ENCODE results near the gene KLHL12.

Gene KLHL12

DNA sequence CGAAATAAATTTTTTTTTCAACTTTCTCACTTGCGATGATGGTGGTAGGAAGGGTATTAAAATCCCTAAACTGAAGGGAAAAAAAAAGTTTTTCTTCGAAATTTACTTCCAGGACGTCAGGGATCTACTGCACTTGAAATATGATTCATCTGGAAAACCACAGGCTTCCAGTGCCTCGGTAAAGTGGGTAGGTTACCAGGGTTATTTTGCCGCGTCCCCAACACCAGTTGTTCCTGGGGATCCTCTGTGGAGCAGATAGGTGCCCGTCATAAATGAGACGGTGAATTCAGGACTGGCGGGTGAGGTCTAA lies 38.9 kb downstream of the KLHL12 start:
- DNase-seq (ENCODE audit: low read depth, low spot score) = no peak

DNA sequence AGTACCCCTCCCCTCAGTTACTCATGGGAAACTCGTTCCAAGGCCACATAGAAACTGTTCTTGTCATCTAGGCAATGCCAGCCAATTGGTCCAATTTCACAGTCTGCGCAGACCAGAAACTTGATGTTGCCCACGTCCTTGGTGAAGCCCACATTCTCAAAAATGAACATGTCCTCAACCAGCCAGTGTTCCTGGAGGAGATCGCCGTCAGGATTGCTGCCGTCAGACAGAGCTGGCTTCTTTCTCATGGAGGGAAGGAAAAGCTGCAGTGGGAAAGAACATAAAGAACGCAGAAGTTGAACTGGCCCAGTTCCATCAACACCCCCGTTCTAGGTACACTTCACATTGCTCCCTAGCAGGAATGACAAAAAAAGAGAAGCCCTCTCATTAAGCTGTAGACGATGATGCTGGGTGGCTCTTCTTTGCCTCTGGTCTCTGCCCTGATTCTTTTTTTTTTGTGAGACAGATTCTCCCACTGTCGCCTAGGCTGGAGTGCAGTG lies 46.0 kb downstream of the KLHL12 start:
- no peak for DNase-seq (ENCODE audit: low read depth, low spot score)

DNA sequence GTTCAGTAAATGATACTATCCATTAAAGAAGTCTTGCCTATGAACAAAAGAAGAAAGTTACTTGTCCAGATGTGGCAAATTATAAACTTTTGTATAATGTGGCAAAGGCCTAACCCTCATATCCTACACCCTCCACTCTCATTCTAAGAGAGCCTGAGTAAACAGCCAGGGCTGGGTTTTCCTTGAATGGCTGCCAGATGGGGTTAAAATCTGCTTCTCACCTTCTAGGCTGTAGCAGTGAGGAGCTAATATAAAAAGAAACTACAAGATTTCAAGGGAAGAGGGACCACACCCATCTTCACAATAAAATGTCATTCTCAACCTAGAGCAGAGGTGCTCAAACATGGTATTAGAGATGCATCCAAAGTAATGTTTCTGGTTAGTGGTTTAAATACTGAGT lies 47.0 kb downstream of the KLHL12 start:
- no peak for DNase-seq (ENCODE audit: low read depth, low spot score)

DNA sequence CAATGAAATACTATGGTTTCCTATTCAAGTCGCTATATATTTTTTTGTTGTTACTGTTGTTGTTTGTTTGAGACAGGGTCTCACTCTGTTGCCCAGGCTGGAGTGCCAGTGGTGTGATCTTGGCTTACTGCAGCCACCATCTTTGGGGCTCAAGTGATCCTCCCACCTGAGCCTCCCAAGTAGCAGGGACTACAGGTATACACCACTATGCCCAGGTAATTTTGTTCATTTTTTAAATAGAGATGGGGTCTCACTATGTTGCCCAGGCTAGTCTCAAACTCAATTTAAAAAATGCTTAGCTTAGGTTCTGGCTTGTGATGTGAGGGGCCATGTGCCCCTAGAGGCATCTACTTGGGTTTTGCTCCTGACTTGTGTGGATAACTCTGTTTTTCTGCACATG lies 47.9 kb downstream of the KLHL12 start:
- no peak for DNase-seq (ENCODE audit: low read depth, low spot score)

DNA sequence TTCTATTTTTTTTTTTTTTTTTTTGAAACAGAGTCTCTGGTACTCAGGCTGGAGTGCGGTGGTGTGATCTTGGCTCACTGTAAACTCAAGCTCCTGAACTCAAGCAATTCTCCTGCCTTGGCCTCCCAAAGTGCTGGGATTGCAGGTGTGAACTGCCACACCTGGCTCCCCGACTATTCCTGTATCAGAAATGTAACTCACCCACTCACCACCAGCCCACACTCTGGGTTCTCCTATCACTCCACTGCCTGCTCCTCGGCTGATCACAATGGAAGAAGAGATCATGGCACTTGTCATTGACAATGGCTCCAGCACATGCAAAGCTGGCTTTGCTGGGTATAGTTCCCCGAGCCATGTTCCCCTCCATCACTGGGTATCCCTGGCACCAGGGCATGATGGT lies 54.0 kb downstream of the KLHL12 start:
- DNase-seq (ENCODE audit: low read depth, low spot score) = no peak

DNA sequence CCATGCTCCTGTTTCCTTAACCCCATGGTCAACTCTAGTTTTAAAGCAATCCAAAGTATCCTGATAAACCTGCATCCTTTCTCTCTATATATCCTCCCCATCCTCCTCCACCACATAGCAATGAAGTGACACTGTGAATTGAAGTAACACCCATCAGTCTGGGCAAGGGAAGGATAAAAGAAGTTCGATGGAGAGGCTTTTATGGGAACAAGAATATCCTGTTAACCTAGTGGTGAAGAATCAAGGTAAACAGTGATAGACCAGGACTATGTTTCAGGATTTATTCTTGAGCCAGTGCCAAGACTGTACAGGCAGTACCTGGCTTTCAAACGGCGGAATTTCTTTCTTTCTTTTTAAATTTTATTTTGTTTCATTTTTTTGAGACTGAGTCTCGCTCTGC lies 55.7 kb downstream of the KLHL12 start:
- no peak for DNase-seq (ENCODE audit: low read depth, low spot score)

DNA sequence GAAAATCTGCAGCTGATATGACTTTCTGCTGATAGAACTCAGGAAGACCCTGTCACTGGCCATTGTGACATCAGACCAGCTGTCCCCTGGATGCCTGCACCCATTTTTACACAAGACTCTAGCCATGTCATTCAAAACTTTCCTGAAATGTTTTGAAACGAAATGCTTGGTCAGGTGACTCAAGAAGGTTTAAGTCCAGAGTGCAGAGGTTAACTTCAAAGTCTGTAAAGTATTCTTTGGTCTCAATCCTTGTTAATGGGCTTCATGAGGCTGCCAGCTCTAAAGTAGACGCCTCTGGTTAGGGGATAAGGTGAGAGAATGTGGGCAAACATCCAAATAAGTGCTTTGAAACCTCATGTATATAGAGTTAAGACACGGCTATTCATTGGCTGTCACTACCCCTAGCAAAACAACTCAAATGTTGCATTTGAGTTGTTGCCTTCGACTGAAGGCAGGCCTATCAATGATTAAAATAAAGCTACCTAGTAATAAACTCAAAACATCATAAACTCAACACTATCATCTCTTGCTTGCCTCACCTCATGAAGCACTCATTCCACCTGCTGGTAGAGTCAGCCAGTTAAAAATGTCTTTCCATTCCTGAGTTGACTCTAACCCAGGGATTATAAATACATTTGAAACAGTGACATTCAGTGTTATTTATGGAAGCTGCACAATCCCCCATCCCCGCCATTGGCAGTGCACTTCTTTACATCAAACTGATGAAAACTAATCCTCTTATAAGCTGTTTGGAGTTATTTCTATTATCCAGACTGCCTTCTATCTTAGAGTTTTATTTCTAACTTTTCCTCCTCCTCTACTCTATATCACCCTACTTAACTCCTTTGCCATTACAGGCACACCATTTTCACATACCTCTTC lies 64.1 kb downstream of the KLHL12 start:
- DNase-seq (ENCODE audit: low read depth, low spot score) = no peak

DNA sequence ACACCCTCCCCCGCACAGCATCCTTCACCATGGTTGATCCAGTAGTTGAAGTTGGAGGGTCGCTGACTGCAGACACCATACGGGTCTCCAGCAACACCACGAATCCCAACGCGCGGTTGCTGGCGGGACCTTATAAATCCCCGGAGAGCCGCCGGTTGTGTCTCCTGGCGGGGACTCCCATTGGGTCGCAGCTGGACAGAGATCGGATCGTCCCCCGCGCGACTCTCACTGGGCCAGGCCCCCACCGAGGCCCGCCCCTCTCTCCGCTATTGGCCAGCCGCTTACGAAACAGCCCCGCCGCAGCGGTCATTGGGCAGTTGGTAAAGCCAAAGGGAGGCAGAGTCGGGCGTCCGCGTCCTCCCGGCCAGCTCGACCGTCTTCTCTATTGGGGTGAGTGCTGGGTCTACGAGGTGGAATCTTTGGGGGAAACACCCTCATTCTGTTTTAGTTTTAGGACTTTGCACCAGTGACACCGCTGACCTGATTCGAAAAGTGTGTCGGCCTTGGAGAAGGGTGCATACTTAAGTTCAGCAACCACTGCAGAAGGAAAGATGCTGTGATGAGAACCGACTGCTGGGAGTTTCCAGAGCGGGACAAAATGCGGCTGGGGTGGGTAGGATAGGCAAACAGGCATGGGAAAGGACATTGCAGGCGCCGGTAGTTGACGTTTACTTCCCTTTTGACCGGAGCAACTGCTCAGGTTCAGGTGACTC lies 65.5 kb downstream of the KLHL12 start:
- no peak for DNase-seq (ENCODE audit: low read depth, low spot score)

DNA sequence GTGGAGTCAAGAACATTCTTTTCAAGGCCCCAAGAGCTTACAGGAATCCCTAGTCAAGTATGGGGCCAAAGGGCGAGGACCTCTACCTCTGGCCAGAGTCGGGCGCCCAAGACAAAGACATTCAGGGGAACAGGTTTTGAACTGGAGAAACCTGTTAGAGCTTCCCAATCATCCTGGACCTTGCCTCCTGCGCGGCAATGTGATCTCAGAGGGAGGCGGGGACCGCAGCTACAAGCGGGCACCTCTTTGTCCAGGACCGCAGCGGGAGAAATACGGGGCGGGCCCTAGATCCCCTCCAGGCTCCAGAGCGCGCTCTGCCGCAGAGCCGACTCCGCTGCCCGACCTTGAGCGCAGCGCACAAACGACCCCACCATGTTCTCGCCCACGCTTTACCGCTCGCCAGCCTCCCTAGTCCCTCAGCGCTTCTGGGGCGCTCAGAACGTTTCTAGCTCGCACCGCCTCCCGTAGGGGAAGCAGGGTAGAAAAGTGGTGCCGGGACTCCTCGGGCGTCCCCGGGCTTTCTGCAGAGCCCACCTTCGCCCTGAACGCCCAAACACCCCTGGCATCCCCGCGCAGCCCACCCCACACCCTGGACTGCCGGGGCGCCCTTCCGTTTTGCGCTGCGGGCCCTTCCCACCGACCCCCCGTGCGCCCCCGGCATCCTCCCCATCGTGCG lies 66.2 kb downstream of the KLHL12 start:
- no peak for DNase-seq (ENCODE audit: low read depth, low spot score)

DNA sequence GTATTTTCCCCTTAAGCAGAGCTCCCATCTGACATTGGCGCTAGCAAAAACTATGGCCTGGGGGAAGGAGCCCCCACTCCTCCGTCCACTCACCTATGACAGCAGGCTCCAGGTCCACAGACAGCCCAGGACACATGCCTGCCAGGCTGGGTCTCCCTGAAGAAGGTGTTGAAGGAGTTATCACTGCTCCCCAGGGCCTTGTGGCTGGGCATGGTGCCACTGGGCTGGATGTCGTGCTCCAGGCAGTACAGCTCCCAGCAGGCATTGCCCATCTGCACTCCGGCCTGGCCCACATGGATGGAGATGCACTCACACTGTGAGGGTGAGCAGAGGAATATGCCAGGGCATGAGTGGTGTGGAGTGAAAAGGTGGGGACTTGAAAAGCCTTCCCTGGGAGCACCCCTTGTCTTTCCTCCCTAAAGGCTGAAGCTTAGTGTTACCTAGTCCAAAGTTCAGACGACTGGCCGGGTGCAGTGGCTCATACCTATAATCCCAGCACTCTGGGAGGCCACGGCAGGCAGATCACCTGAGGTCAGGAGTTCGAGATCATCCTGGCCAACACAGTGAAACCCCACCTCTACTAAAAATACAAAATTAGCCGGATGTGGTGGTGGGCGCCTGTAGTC lies 68.1 kb downstream of the KLHL12 start:
- DNase-seq (ENCODE audit: low read depth, low spot score) = no peak

DNA sequence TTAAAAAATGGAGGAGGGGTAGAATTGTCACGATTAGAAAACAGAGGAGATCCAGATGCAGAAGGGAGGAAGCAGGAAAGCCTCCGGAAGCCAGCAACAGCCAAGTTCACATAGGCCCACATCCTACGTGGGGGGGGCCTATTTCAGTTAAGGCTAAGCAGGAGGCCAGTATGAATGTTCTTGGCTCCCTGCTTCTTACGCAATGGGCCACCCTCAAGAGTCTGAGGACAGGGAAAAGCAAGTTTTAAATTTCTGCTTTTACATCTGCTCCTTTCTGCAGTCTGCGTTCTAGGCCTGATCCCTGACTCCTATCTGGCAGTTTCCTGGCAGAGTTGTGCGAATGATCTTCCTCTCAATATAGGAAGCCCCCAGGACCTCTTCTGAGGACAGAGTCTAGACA lies 68.7 kb downstream of the KLHL12 start:
- DNase-seq (ENCODE audit: low read depth, low spot score) = no peak

DNA sequence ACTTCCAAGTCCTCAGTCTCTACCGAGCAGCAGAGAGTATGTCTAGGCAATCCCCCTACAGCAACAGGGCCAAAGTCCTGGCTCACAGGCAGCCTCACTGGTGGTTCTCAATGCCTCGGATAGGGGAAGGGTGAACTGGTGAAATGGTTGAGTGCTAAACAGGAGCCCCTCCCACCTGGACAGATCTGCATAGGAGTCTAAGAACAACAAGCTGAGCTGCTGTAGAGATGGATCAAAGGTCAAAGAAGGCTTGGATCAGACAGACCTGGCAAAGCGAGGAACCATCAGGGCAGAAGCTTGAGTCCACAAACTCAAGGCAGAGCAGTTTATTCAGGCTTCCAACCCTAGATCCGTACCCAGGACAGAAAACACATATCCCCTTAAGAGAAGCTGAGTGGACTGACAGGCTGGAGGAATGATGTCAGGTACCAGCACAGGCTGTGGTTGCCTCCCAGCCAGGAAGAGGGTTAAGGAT lies 69.9 kb downstream of the KLHL12 start:
- DNase-seq (ENCODE audit: low read depth, low spot score) = no peak

DNA sequence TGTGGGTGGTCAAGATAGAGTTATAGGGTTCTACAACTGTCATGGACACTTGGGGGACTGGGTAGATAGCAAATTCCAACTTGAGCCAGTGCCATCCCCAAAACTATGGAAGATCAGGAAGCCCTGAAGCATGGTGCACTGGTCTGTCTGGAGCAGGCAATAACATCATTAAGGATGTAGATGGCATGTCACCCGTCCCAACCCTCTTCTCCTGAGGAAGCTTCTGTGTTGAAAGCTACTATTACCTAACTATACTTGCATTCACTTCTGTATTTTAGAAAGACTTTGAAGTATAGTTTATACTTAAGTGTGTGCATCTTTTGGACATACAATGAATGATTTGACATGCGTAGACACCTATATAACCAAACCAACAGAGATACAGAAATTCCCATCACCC lies 71.0 kb downstream of the KLHL12 start:
- DNase-seq (ENCODE audit: low read depth, low spot score) = no peak

DNA sequence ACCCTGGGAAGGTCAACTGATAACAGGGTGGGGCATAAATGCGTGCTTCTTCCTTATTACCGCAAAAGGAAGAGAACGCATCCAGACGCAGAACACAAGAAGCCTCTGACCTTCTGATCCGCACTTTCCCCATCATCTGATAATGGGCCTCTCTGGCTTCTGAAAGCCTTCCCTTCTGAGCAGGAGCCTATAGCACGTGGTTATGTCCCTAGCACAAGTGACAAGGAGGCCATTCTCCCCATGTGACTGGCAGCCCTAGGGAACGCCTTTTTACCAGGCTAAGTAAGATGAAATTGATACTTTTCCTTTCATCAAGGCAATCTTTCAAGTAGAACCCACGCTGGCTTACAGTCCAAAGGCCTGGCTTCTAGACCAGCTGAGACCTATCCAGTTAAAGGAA lies 72.2 kb downstream of the KLHL12 start:
- no peak for DNase-seq (ENCODE audit: low read depth, low spot score)

DNA sequence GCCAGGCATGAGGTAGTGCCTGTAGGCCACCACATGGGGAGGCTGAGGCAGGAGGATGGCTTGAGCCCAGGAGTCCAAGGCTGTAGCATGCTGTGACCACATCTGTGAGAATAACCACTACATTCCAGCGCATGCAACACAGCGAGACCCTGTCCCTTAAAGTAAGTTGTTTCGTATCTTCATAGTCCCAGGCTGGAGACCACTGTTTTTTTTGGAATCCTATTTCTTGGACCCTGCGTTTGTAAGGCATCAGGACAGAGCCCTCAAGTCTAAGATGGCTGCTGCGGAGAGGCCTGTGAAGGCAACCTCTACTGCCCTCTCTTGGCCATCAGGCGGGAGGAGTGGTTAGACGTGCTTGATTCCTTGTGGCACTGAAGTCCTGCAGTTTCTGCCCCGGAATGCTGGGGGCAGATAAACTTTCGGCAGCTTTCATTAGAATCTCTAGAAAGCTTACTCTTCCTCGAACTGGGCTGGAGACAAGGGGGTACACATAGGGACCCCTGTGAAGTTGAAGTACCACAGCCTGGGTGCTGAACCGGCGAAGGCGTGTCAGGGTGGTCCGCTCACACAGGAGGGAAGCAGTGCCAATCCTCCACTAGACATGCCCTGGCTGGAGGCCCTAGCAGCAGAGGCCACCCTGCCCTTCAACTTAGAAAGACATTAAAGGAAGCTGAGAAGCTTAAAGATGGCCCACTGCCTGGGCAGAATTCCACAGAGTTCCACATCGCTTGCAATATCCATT lies 74.7 kb downstream of the KLHL12 start:
- no peak for DNase-seq (ENCODE audit: low read depth, low spot score)

DNA sequence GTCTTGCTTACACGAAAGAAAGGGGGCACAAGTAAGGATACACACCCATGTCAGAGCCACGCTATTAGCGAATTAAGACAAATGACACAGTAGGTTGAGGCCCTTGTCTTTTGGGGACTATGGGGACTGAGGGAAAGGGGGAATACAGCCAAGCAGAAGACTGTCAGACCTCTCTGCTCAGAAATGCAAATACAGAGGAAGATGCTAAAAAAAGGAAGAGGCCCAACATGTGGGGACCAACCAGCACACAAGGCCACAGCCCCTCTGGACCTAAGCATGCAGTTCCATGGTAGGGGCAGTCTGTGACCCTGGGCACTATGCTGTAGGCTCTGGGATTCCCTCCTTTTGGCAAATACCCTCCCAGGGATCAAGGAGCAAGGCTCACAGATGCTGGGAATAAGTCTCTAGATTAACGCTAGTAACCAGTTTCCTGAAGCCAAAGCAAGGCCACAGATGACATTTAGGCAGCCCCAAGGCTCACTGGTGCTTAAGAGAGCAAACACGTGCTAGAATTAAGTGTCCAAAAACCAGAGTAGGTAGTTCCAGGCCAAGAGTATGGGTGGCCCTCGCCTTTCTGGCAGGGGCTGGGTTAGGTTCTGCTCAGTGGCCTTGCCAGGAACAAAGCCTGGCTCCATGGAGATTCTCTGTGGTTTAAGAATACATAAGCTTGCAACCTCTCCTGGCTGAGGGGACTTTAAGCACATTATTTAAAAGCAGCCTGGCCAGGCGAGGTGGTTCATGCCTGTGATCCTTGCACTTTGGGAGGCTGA lies 76.3 kb downstream of the KLHL12 start:
- DNase-seq (ENCODE audit: low read depth, low spot score) = no peak

DNA sequence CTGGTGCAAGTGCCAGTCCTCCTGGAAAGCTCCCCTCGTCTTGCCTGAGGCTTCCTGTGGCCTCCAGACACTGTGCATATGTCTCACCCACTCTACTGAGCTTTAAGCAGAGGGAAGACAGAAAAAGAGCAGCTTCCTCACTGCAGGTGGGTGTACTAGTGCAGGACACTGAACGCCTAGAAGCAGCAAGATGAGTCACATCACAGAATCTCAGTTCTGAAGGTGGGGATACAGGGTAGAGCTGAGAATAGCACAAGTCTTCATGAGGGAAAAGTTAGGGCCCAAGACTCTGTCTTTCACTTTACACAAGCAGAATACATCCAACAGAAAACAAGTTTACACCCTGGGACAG lies 78.9 kb downstream of the KLHL12 start:
- DNase-seq (ENCODE audit: low read depth, low spot score) = no peak

DNA sequence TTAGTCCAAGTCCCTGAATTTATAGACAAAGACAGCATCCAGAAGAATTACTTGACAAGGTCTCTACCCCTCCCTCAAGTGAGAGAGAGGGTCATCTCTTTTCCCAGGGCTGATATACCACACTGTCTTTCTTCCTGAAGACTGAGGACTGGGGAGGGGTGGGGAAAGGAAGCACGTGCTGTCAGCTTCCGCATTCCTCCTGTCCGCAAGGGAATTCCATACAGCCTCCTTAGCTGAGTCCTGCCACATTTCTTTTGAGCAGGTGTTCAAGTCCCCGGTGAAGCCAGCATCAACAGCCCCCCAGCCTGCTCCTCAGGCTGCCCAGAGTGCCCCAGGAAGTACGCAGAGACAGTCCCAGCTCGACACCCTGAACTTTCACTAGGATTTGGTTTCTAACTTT lies 82.1 kb downstream of the KLHL12 start:
- DNase-seq (ENCODE audit: low read depth, low spot score) = no peak

DNA sequence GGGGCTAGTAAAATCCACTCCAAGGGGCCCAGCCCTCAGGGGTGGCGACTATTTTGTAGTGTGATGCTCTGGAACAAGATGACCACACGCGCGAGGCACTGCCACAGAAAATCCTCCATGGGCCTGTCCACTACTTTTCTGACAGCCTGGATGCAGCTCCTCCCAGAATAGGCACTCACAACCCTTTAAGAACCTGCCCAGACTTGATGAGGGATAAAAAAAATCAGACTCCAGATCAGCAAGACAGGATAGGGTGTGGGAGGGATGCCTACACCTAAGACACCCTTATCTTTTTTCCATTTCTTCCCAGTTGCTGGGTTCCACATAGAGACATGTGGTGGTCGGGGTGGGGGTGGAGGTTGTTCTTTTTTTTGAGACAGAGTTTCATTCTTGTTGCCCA lies 82.8 kb downstream of the KLHL12 start:
- no peak for DNase-seq (ENCODE audit: low read depth, low spot score)

DNA sequence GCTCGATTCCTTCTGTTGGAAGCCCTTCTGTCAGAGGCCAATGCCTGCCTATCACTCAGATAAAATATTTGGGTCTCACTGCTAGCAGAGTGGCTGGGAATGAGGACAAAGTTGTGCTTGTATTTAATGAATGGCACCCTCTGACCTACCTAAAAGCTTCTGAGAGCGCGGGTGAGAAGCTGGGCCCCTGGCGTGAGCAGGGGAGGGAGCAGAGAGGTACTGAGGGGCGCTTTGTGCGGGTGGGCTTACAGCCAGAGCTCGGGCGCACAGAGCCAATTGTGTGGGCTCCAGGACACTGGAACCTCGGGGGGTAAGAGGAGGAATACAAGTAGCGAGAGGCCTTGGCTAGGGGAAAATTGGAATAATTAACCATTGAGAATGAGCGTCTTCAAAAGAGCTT lies 84.0 kb downstream of the KLHL12 start:
- no peak for DNase-seq (ENCODE audit: low read depth, low spot score)
